Adrenal gland (tissue), 12 donors: ENCODE results near the gene APP. TPM values are rescaled to one million over a fixed set of nuclear protein-coding genes. Genes with fewer than 3 reads are reported as not detected.

Experiments used
- DNase-seq, 7 donors: peaks; one replicate each; pipeline ENCODE4 v3.0.0-alpha.2; 2019 to 2020
- H3K27ac ChIP-seq, 5 donors: fragments of 200-600 bp; sonication (generic) in 4 of 5; 1 replicate in 3 of 5; 2 replicates in 2 of 5; pipeline versions ENCODE4 v1.5.1 to v1.8.0; 2016 to 2020; ENCODE audit warnings: mild to moderate bottlenecking in 1 of 5
- H3K27me3 ChIP-seq: fragments of 200-600 bp; 2 replicates; pipeline ENCODE4 v1.8.0; 2021
- H3K36me3 ChIP-seq, 2 donors: fragments of 200-600 bp; replicated peaks in 1 of 2; 1 replicate in 1 of 2; 2 replicates in 1 of 2; pipeline versions ENCODE4 v1.5.1 to v1.8.0; 2018 to 2022
- H3K4me1 ChIP-seq, 2 donors: fragments of 200-600 bp; replicated peaks in 1 of 2; 1 replicate in 1 of 2; 2 replicates in 1 of 2; pipeline versions ENCODE4 v1.5.1 to v1.8.0; 2018 to 2021
- H3K4me3 ChIP-seq, 4 donors: fragments of 200-600 bp; sonication (generic) in 3 of 4; one replicate each; pipeline ENCODE4 v1.5.1; 2016 to 2018
- H3K9me3 ChIP-seq, 3 donors: fragments of 200-600 bp; sonication (generic) in 1 of 3; replicated peaks in 1 of 3; 1 replicate in 2 of 3; 2 replicates in 1 of 3; pipeline versions ENCODE4 v1.5.1 to v1.8.0; 2016 to 2021
- POLR2A ChIP-seq, 2 donors: fragments of 450-650 bp; IDR thresholded peaks; one replicate each; pipeline ENCODE4 v1.6.1; 2017; ENCODE audit warnings: antibody characterized with exemption in 2 of 2, mild to moderate bottlenecking in 2 of 2, moderate library complexity in 1 of 2
- WGBS, 4 donors: extraction: QIAGEN DNeasy Blood & Tissue Kit in 2 of 4; methylation state at CpG; one replicate each; pipeline versions ENCODE4 v1.1.5 to v1.1.7; 2013 to 2017; 5-methylcytosine and 5-hydroxymethylcytosine counted together
- intact Hi-C, 2 donors: fragments of 100-400 bp; cut with DNase I; formaldehyde crosslinking; loops; one replicate each; pipeline versions ENCODE4 v1.14.1 to v1.15.0; 2022 to 2023
- polyA plus RNA-seq, 3 donors: library from polyadenylated mRNA; stranded (reverse); fragments of 200-250 nt in 2 of 3; fragments of 350-450 nt in 1 of 3; fragmentation: Illumina TruSeq in 1 of 3; extraction: RNeasy Lipid Tissue Mini Kit (QIAGEN cat#74804) in 1 of 3; gene quantifications; one replicate each; pipeline ENCODE4 v1.2.3, GENCODE V29; 2013 to 2014
- total RNA-seq, 9 donors: library from RNA; depleted of rRNA in 4 of 9; stranded (reverse); fragments of >200 nt in 4 of 9; fragments of 120-200 nt in 1 of 9; fragmentation: NEBNext Ultra II Directional in 1 of 9; extraction: Animal tissue kit (Norgen Biotek cat#: 25700) in 1 of 9; gene quantifications; one replicate each; pipeline versions ENCODE4 v1.1.0 to v1.2.4, GENCODE V29; 2013 to 2023
- TF ChIP-seq, protein P1 (sequence below), 6 experiments: fragments of 450-650 bp in 4 of 6; fragments of 200-600 bp in 2 of 6; sonication (generic) in 1 of 6; IDR thresholded peaks; 1 replicate in 5 of 6; 2 replicates in 1 of 6; pipeline versions ENCODE4 v1.5.1 to v1.8.0; 2016 to 2021; ENCODE audit warnings: antibody characterized with exemption in 6 of 6, mild to moderate bottlenecking in 2 of 6, moderate library complexity in 1 of 6
- donor health status: healthy with polysubstance abuse.
- donor health status: Bipolar disorder and iron deficiency.
- donor health status: DM: yes; HTN: yes; CAD: no.
- donor health status: DM: no; HTN: no; CAD: no.
- donor health status: DM: no; HTN: no; CAD: no.
- donor health status: DM: yes; HTN: yes; CAD: no.

APP gene
- total and polyA plus RNA-seq, 12 donors, result 161 to 1,079 (median 710) TPM

DNA sequence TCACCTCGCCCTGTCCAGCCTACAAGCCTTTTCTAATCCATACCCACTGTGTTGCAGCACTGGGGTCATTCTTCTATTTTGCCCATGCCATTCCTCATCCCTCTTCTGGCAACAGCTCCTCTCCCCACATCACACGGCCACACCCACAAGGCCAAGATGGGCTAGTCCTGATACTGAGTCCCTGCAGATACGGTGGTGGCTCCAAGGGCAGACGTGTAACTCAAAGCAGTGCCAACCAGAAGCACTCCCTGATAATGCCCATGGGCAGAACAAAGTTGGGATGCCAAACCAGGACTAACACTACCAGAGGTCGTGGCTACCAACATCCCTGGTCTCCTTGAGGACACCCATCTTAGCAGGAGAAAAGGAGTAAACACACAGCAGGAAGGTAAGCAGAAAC lies 64.8 kb downstream of the APP start:
- Histone ChIP-seq H3K4me1 (peaks cover 3 to 12% of the 10 kb centered on the region in 2 donors), H3K27ac (no peak overlapping the region), H3K9me3 (no peaks in the 10 kb centered on the region), H3K4me3 (no peak overlapping the region), H3K36me3 (peaks cover 0 to 5% of the 10 kb centered on the region in 2 donors), H3K27me3 (no peaks in the 10 kb centered on the region)
- intact Hi-C loops, result no loop called here
- 57 to 67% (median 65%) methylated on average over 5 of the region's 5 CpGs for WGBS, 4 donors
- DNase-seq, result no peak
- no peak for TF ChIP-seq POLR2A (IDR thresholded peaks at IDR 0.05)
- TF ChIP-seq, protein P1, sequence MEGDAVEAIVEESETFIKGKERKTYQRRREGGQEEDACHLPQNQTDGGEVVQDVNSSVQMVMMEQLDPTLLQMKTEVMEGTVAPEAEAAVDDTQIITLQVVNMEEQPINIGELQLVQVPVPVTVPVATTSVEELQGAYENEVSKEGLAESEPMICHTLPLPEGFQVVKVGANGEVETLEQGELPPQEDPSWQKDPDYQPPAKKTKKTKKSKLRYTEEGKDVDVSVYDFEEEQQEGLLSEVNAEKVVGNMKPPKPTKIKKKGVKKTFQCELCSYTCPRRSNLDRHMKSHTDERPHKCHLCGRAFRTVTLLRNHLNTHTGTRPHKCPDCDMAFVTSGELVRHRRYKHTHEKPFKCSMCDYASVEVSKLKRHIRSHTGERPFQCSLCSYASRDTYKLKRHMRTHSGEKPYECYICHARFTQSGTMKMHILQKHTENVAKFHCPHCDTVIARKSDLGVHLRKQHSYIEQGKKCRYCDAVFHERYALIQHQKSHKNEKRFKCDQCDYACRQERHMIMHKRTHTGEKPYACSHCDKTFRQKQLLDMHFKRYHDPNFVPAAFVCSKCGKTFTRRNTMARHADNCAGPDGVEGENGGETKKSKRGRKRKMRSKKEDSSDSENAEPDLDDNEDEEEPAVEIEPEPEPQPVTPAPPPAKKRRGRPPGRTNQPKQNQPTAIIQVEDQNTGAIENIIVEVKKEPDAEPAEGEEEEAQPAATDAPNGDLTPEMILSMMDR (IDR thresholded peaks at IDR 0.05), result no peak

DNA sequence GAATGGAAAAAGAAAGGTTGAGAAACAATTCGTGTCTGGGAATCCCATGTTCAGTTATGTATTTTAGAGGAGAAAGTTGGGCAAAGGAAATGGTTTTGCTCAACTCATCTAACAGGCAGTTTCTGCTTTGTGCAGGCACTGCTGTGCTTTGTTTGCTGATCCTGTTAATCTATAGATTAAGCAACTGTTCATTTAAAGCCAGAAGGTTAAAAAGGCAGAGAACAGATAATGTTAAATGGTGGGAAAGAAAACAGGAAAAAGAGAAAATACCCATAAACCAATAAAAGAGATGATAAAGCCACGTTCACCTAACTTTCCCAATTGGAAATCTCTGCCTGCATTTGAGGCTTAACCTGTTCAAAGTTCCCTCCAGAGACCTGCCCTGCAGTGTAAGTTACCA lies 70.0 kb downstream of the APP start:
- Histone ChIP-seq H3K27ac (no peak overlapping the region), H3K4me3 (no peak overlapping the region), H3K36me3 (no peaks in the 10 kb centered on the region), H3K4me1 (peaks cover 0 to 29% of the 10 kb centered on the region in 2 donors), H3K9me3 (no peaks in the 10 kb centered on the region), H3K27me3 (no peaks in the 10 kb centered on the region)
- WGBS, 4 donors, result 74 to 86% (median 86%) methylated on average over 2 of the region's 2 CpGs
- no peak for TF ChIP-seq POLR2A (IDR thresholded peaks at IDR 0.05)
- intact Hi-C loops, result no loop called here
- DNase-seq, result no peak

DNA sequence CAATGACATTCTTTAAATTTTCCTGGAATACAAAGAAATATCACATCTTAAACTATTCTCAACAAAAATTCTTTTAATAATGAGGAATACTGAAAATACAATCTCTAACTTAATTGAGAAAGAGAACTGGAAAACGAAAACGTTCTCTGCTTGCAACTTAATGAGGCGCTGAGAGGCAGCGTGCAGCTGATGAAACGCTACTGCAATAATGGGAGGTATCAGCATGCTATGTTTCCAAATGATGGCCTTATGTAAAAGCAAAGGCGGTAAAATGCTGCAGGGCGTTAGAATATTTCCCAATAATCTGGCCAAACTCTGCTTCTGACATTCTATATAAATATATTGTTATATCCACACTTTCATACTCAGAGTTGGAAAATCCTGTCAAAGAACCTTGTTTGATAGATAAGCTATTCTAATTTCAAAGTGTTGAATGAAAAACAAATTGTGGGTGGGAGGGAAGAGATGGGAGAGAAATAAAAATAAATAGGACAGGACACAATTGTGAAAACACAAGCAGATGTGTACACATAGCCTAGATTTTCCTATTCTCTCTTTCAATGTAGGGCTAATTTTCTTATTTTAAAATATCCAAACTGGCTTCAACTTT lies 70.9 kb downstream of the APP start:
- H3K4me3 ChIP-seq, result no peak overlapping the region
- no peak overlapping the region for H3K27ac ChIP-seq
- H3K4me1 ChIP-seq, result peaks cover 0 to 29% of the 10 kb centered on the region in 2 donors
- no peak for TF ChIP-seq POLR2A (IDR thresholded peaks at IDR 0.05)
- TF ChIP-seq, protein P1 (IDR thresholded peaks at IDR 0.05), result no peak
- H3K9me3 ChIP-seq, result no peaks in the 10 kb centered on the region
- DNase-seq, result no peak
- no peaks in the 10 kb centered on the region for H3K36me3 ChIP-seq
- H3K27me3 ChIP-seq, result no peaks in the 10 kb centered on the region
- WGBS, 4 donors, result 81 to 89% (median 85%) methylated on average over 7 of the region's 7 CpGs
- intact Hi-C loops, result no loop called here

DNA sequence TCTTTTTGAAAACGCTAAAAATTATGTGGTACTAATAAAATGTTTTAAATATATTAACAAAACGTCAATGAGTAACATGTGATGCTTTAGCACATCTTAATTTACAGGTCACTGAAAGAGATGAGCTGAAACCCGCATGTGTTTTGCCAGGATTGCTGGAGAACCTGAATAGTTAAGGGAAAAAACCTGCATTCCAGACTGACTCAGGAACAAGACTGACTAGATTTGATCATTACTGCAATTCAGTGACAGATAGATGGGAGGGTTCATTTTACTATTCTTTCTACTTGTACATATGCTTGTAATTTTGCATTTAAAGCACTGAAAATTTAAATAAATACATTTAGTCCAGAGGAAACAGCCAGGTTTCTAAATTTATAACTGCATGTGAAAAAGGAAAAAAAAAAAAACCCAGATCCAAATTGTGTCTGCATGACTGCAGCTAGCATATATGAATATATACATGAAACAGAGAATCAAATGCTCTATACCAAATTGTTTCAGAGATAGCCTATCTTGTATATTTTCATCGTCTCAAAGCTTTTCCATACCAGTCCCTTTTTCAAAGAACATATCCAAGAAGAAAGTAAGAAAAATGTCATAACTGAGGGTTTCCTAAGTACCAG lies 71.7 kb downstream of the APP start:
- no peaks in the 10 kb centered on the region for H3K27me3 ChIP-seq
- no peak overlapping the region for H3K27ac ChIP-seq
- no peak overlapping the region for H3K4me3 ChIP-seq
- no peaks in the 10 kb centered on the region for H3K9me3 ChIP-seq
- intact Hi-C loops, result no loop called here
- DNase-seq, result no peak
- TF ChIP-seq, protein P1 (IDR thresholded peaks at IDR 0.05), result no peak
- no peak for TF ChIP-seq POLR2A (IDR thresholded peaks at IDR 0.05)
- peaks cover 0 to 29% of the 10 kb centered on the region in 2 donors for H3K4me1 ChIP-seq
- 67 to 77% (median 71%) methylated on average over 4 of the region's 4 CpGs for WGBS, 4 donors
- H3K36me3 ChIP-seq, result no peaks in the 10 kb centered on the region

DNA sequence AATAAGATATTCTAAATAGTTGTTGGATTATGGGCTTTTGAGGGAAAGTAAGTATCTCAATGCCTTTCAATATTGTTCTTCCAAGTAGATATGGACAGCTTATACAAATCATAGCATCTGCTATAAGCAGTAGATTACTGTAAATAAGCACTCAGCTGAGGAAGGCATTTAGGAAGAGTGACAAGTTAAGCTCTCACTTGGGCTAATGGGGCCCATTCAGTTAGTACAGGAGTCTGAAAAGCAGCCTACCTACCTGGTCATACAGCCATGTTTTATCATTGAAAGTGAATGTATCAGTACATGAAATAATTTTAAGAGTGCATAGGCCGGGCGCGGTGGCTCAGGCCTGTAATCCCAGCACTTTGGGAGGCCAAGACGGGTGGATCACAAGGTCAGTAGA lies 73.1 kb downstream of the APP start:
- WGBS, 4 donors, result 86 to 99% (median 94%) methylated on average over 4 of the region's 4 CpGs
- TF ChIP-seq POLR2A (IDR thresholded peaks at IDR 0.05), result no peak
- H3K27ac ChIP-seq, result no peak overlapping the region
- H3K4me1 ChIP-seq, result peaks cover 0 to 36% of the 10 kb centered on the region in 2 donors
- no peak for DNase-seq
- H3K36me3 ChIP-seq, result no peaks in the 10 kb centered on the region
- no peaks in the 10 kb centered on the region for H3K9me3 ChIP-seq
- no peak overlapping the region for H3K4me3 ChIP-seq
- intact Hi-C loops, result no loop called here
- H3K27me3 ChIP-seq, result no peaks in the 10 kb centered on the region
